CD4-positive, alpha-beta memory T cell (primary cell): ENCODE data around the gene TTLL11. TPM values are rescaled to one million over a fixed set of nuclear protein-coding genes. Genes with fewer than 3 reads are reported as not detected.

Experiments used
- CTCF ChIA-PET: fragments of 350-600 bp; sonication (Branson Sonifier 250); formaldehyde crosslinking; loops from one replicate; lab custom pipeline; 2021; ENCODE audit warnings: inconsistent platforms; ENCODE audit not compliant: partially characterized antibody; lab: Charles Lee
- POLR2A ChIA-PET: fragments of 350-600 bp; sonication (Branson Sonifier 250); formaldehyde crosslinking; loops from one replicate; lab custom pipeline; 2021; ENCODE audit not compliant: partially characterized antibody; lab: Charles Lee
- DNase-seq, 5 donors: peaks; one replicate each; pipeline versions ENCODE4 v3.0.0 to v3.0.0-alpha.2; 2020 to 2022; ENCODE audit warnings: mixed read lengths in 1 of 5
- H3K27ac ChIP-seq: one replicate; pipeline ENCODE4 v1.7.0; 2013; ENCODE audit warnings: low read depth, low read length
- H3K27me3 ChIP-seq: 2 replicates; pipeline ENCODE4 v1.7.0; 2013; ENCODE audit warnings: mild to moderate bottlenecking, low read length, moderate library complexity; ENCODE audit not compliant: insufficient read depth
- H3K36me3 ChIP-seq: 2 replicates; pipeline ENCODE4 v1.7.0; 2013; ENCODE audit warnings: mild to moderate bottlenecking, low read length, moderate library complexity; ENCODE audit not compliant: insufficient read depth
- H3K4me1 ChIP-seq: 2 replicates; pipeline ENCODE4 v1.7.0; 2013; ENCODE audit warnings: mild to moderate bottlenecking, low read length, moderate library complexity; ENCODE audit not compliant: insufficient read depth
- H3K4me3 ChIP-seq, 2 donors: one replicate each; pipeline ENCODE4 v1.7.0; 2013; ENCODE audit warnings: low read length in 2 of 2, mild to moderate bottlenecking in 1 of 2
- H3K9me3 ChIP-seq, 2 donors: one replicate each; pipeline ENCODE4 v1.7.0; 2013; ENCODE audit warnings: low read length in 2 of 2, control low read depth in 1 of 2; ENCODE audit not compliant: control insufficient read depth in 1 of 2
- H3K27ac Mint-ChIP-seq, 7 donors: one replicate each; pipeline ENCODE4 v1.8.0; 2020 to 2021; ENCODE audit warnings: mixed read lengths in 7 of 7, mild to moderate bottlenecking in 6 of 7, inconsistent platforms in 3 of 7, moderate library complexity in 3 of 7
- H3K27me3 Mint-ChIP-seq, 2 donors: one replicate each; pipeline ENCODE4 v1.8.0; 2020 to 2021; ENCODE audit warnings: mixed read lengths in 2 of 2
- H3K36me3 Mint-ChIP-seq, 2 donors: one replicate each; pipeline ENCODE4 v1.8.0; 2020 to 2021; ENCODE audit warnings: mixed read lengths in 2 of 2, inconsistent platforms in 1 of 2, mild to moderate bottlenecking in 1 of 2
- H3K4me1 Mint-ChIP-seq, 4 donors: one replicate each; pipeline ENCODE4 v1.8.0; 2020 to 2021; ENCODE audit warnings: mixed read lengths in 4 of 4, mild to moderate bottlenecking in 1 of 4
- H3K4me3 Mint-ChIP-seq, 8 donors: one replicate each; pipeline ENCODE4 v1.8.0; 2020 to 2021; ENCODE audit warnings: mixed read lengths in 8 of 8, mild to moderate bottlenecking in 7 of 8, moderate library complexity in 6 of 8, inconsistent platforms in 3 of 8
- H3K9me3 Mint-ChIP-seq, 8 donors: one replicate each; pipeline ENCODE4 v1.8.0; 2020 to 2021; ENCODE audit warnings: mixed read lengths in 8 of 8, mild to moderate bottlenecking in 5 of 8, inconsistent platforms in 3 of 8, moderate library complexity in 1 of 8
- intact Hi-C: fragments of 100-400 bp; cut with micrococcal nuclease; formaldehyde crosslinking; loops from one replicate; pipeline ENCODE4 v1.15.1; 2023
- polyA plus RNA-seq, 2 donors: library from polyadenylated mRNA; unstranded; fragments of 300-500 nt; fragmentation: Illumina TruSeq; gene quantifications; one replicate each; pipeline ENCODE4 v1.2.3, GENCODE V29; 2021
- total RNA-seq, 2 experiments: library from RNA; stranded (reverse); gene quantifications; one replicate each; pipeline ENCODE4 v1.2.3, GENCODE V29; 2021

The TTLL11 gene
- total and polyA plus RNA-seq, 4 experiments from 2014 or later: 2.7 to 7.8 (median 3.1) TPM

GRCh38 chr9:121927081-121927480 lies 166.0 kb downstream of the TTLL11 start:
- H3K4me3 Mint-ChIP-seq: no peak overlapping the region
- no peaks in the 10 kb centered on the region for H3K27me3 ChIP-seq
- H3K9me3 Mint-ChIP-seq: no peaks in the 10 kb centered on the region
- peaks cover 0 to 8% of the 10 kb centered on the region in 2 donors for H3K36me3 Mint-ChIP-seq
- H3K9me3 ChIP-seq: no peaks in the 10 kb centered on the region
- H3K27ac ChIP-seq: no peak overlapping the region
- no peak overlapping the region for H3K4me3 ChIP-seq
- ChIA-PET CTCF (no interaction called here), POLR2A (no interaction called here)
- no peaks in the 10 kb centered on the region for H3K27me3 Mint-ChIP-seq
- DNase-seq: no peak
- no peaks in the 10 kb centered on the region for H3K4me1 ChIP-seq
- no peaks in the 10 kb centered on the region for H3K4me1 Mint-ChIP-seq
- H3K36me3 ChIP-seq: no peaks in the 10 kb centered on the region
- intact Hi-C loops: no loop called here
- H3K27ac Mint-ChIP-seq: no peak overlapping the region

DNA sequence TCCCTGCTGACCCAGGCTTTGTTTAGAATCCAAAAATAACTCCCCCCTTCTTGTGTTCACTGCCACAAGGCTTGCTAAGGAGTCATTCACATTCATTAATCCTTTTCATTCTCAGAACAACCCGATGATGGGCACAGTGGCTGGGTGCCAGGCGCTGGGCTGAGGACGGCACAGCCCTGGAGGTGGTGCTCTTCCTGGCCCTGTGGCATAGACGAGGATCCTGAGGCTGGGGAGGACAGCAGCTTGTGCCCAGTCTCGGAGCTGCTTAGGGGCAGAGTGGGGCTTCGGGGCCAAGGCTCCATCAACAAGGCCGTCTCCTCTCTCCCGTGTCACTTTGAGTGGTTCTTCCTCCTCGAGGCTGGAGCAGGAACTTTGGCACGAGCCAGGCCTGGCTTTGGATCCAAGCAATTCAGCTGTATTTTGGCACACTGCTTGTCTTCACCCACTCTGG lies 166.7 kb downstream of the TTLL11 start:
- H3K4me3 ChIP-seq: no peak overlapping the region
- H3K27ac Mint-ChIP-seq: no peak overlapping the region
- no peaks in the 10 kb centered on the region for H3K9me3 ChIP-seq
- no peaks in the 10 kb centered on the region for H3K9me3 Mint-ChIP-seq
- DNase-seq: no peak
- POLR2A ChIA-PET: no interaction called here
- no peaks in the 10 kb centered on the region for H3K27me3 ChIP-seq
- H3K27me3 Mint-ChIP-seq: no peaks in the 10 kb centered on the region
- intact Hi-C loops: no loop called here
- H3K4me1 ChIP-seq: no peaks in the 10 kb centered on the region
- no peaks in the 10 kb centered on the region for H3K36me3 ChIP-seq
- H3K4me1 Mint-ChIP-seq: no peaks in the 10 kb centered on the region
- CTCF ChIA-PET: no interaction called here
- peaks cover 0 to 8% of the 10 kb centered on the region in 2 donors for H3K36me3 Mint-ChIP-seq
- H3K27ac ChIP-seq: no peak overlapping the region
- no peak overlapping the region for H3K4me3 Mint-ChIP-seq

DNA sequence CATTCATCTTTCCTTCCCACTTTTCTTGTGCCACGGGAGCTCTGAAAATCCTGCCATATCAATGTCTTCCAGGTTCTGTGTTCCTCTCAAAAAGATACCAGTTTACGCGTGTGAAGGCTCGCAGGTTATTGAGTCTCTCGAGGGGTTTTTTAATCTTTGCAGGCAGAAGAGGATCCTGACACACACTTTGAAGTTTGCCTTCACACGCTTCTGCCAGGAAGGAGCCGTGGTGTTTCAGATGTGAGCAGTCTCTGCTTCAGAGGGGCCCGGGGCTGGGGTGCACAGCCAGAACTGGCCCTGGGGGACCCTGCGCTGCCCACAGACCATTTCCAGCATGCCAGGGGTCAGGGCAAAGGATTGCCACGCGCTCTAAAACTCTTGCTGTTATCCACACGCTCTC lies 167.2 kb downstream of the TTLL11 start:
- H3K4me1 ChIP-seq: no peaks in the 10 kb centered on the region
- H3K4me1 Mint-ChIP-seq: no peaks in the 10 kb centered on the region
- no peaks in the 10 kb centered on the region for H3K9me3 ChIP-seq
- H3K27ac ChIP-seq: no peak overlapping the region
- H3K27me3 ChIP-seq: no peaks in the 10 kb centered on the region
- H3K4me3 ChIP-seq: no peak overlapping the region
- H3K27ac Mint-ChIP-seq: no peak overlapping the region
- peaks cover 0 to 8% of the 10 kb centered on the region in 2 donors for H3K36me3 Mint-ChIP-seq
- intact Hi-C loops: no loop called here
- no peaks in the 10 kb centered on the region for H3K9me3 Mint-ChIP-seq
- ChIA-PET CTCF (no interaction called here), POLR2A (no interaction called here)
- no peaks in the 10 kb centered on the region for H3K27me3 Mint-ChIP-seq
- no peak for DNase-seq
- no peak overlapping the region for H3K4me3 Mint-ChIP-seq
- no peaks in the 10 kb centered on the region for H3K36me3 ChIP-seq

DNA sequence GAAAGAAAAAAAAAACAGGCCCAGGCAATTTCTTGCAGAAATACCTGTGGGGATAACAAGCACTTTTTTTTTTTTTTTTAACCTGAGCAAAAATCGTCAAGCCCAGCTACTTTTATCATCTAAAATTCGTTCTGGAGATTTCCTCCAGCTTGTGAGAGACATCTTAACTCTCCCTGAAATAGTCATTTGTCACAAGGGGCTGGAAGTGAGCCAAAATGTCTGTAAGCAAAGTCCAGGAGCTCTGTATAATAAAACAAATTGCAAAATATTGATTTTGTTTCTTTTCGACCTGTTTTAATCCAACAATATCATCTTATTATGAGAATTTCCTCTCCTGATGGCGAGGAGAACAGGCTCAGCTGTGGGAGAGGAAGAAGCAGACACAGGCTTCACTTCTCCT lies 168.4 kb downstream of the TTLL11 start:
- no peak overlapping the region for H3K4me3 Mint-ChIP-seq
- CTCF ChIA-PET: interaction anchor here (0.7 kb wide), 1 partner anchor 8 kb away, joined by 3 read pairs; no protein-coding TSS in a partner anchor
- Histone ChIP-seq H3K4me3 (no peak overlapping the region), H3K4me1 (no peaks in the 10 kb centered on the region), H3K27me3 (no peaks in the 10 kb centered on the region), H3K36me3 (no peaks in the 10 kb centered on the region), H3K9me3 (no peaks in the 10 kb centered on the region), H3K27ac (no peak overlapping the region)
- intact Hi-C loops: no loop called here
- H3K36me3 Mint-ChIP-seq: peaks cover 0 to 8% of the 10 kb centered on the region in 2 donors
- no peaks in the 10 kb centered on the region for H3K9me3 Mint-ChIP-seq
- DNase-seq: no peak
- POLR2A ChIA-PET: no interaction called here
- H3K27me3 Mint-ChIP-seq: no peaks in the 10 kb centered on the region
- H3K27ac Mint-ChIP-seq: no peak overlapping the region
- no peaks in the 10 kb centered on the region for H3K4me1 Mint-ChIP-seq

- Histone ChIP-seq H3K36me3 (no peaks in the 10 kb centered on the region), H3K27me3 (no peaks in the 10 kb centered on the region), H3K9me3 (no peaks in the 10 kb centered on the region), H3K4me3 (no peak overlapping the region), H3K27ac (no peak overlapping the region), H3K4me1 (no peaks in the 10 kb centered on the region)
- H3K27me3 Mint-ChIP-seq: no peaks in the 10 kb centered on the region
- H3K9me3 Mint-ChIP-seq: no peaks in the 10 kb centered on the region
- ChIA-PET POLR2A (no interaction called here), CTCF (no interaction called here)
- no peak overlapping the region for H3K4me3 Mint-ChIP-seq
- intact Hi-C loops: no loop called here
- no peak overlapping the region for H3K27ac Mint-ChIP-seq
- H3K4me1 Mint-ChIP-seq: no peaks in the 10 kb centered on the region
- DNase-seq: no peak
- H3K36me3 Mint-ChIP-seq: no peaks in the 10 kb centered on the region
Measured at GRCh38 chr9:121921444-121921843, 171.7 kb downstream of the TTLL11 start.

DNA sequence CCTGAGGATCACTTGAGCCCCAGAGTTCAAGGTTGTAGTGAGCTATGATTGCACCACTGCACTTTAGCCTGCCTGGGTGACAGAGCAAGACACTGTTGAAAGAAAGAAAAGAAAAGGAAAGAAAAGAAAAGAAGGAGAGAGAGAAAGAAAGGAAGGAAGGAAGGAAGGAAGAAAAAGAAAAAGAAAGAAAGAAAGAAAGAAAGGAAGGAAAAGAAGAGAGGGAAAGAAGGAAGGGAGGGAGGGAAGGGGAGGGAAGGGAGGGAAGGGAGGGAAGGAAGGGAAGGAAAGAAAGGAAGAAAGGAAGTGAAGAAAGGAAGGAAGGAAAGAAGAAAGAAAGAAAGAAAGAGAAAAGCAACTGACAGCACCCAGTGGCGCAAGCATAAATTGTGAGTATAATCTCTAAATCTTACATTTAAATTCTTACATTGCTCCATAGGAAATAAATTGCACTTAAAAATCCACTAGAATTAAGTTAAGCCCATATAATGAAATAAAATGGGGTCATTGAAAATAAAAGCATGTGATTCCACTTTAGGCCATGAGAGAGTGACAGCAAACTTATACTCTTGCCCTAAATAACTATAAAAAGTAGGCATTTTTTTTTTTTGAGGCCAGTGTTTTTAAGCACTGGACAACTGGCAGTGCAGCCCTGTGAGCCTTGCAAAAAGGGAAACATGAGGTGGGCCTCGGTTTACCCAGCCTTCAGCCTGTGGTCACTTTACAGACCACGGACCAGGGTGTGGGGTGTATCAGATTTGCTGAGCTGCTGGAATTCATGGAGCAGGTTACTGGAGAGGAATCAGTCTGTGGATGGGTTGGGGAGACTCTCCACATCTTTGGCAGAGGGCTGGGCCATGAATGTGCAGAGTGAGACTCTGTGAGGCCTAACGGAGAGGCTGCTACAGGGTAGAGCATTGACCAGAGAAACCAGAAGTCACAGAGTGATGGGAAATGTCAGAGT lies 175.5 kb downstream of the TTLL11 start:
- DNase-seq: no peak
- no peaks in the 10 kb centered on the region for H3K4me1 Mint-ChIP-seq
- Histone ChIP-seq H3K27me3 (no peaks in the 10 kb centered on the region), H3K4me1 (no peaks in the 10 kb centered on the region), H3K36me3 (no peaks in the 10 kb centered on the region), H3K4me3 (no peak overlapping the region), H3K27ac (no peak overlapping the region), H3K9me3 (no peaks in the 10 kb centered on the region)
- ChIA-PET CTCF (no interaction called here), POLR2A (no interaction called here)
- H3K27ac Mint-ChIP-seq: no peak overlapping the region
- H3K36me3 Mint-ChIP-seq: no peaks in the 10 kb centered on the region
- H3K4me3 Mint-ChIP-seq: no peak overlapping the region
- no peaks in the 10 kb centered on the region for H3K9me3 Mint-ChIP-seq
- no peaks in the 10 kb centered on the region for H3K27me3 Mint-ChIP-seq
- intact Hi-C loops: no loop called here

GRCh38 chr9:121915304-121915625 lies 177.8 kb downstream of the TTLL11 start:
- H3K36me3 Mint-ChIP-seq: peaks cover 0 to 8% of the 10 kb centered on the region in 2 donors
- no peaks in the 10 kb centered on the region for H3K27me3 Mint-ChIP-seq
- no peaks in the 10 kb centered on the region for H3K9me3 Mint-ChIP-seq
- no peak overlapping the region for H3K4me3 Mint-ChIP-seq
- Histone ChIP-seq H3K9me3 (no peaks in the 10 kb centered on the region), H3K4me1 (no peaks in the 10 kb centered on the region), H3K27ac (no peak overlapping the region), H3K4me3 (no peak overlapping the region), H3K27me3 (no peaks in the 10 kb centered on the region), H3K36me3 (no peaks in the 10 kb centered on the region)
- DNase-seq: no peak
- ChIA-PET POLR2A (no interaction called here), CTCF (no interaction called here)
- H3K4me1 Mint-ChIP-seq: no peaks in the 10 kb centered on the region
- intact Hi-C loops: no loop called here
- no peak overlapping the region for H3K27ac Mint-ChIP-seq
